Upper lobe of left lung (tissue), 4 donors: ENCODE measurements around the gene RBM4.

ENCODE experiments used
- EP300 ChIP-seq, 4 donors: sonication (generic); formaldehyde crosslinking; IDR thresholded peaks; one replicate each; pipeline ENCODE4 v1.5.1; 2017; ENCODE audit warnings: antibody characterized with exemption in 4 of 4, control low read depth in 2 of 4
- POLR2A ChIP-seq, 4 donors: fragments of 450-650 bp; IDR thresholded peaks; one replicate each; pipeline ENCODE4 v1.5.1; 2016 to 2017; ENCODE audit warnings: antibody characterized with exemption in 4 of 4, mild to moderate bottlenecking in 2 of 4
- POLR2AphosphoS5 ChIP-seq, 2 donors: sonication (generic); formaldehyde crosslinking; IDR thresholded peaks; one replicate each; pipeline ENCODE4 v1.5.1; 2017; ENCODE audit warnings: antibody characterized with exemption in 2 of 2
- TF ChIP-seq, protein P1 (sequence below), 6 experiments: fragments of 450-650 bp in 4 of 6; fragments of 200-600 bp in 2 of 6; sonication (generic) in 2 of 6; IDR thresholded peaks; one replicate each; pipeline ENCODE4 v1.5.1; 2016 to 2019; ENCODE audit warnings: antibody characterized with exemption in 6 of 6

DNA sequence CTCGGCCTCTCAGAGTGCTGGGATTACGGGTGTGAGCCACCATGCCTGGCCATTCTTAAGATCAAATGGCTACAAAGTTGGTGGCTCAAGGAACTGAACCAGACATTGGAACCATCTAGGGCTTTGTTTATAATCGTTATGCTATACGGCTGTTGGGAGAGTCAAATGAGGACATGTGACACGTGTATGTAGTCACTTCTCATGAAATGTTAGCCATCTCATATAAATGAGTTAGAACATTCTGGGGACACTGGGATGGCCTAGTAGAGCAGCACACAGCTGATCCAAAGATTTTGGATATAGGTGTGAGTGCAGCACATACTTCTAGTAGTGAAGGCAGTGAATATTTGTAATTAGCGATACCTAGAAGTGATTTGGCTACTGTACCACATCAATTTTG lies 6.6 kb upstream of the RBM4 start:
- TF ChIP-seq, protein P1, sequence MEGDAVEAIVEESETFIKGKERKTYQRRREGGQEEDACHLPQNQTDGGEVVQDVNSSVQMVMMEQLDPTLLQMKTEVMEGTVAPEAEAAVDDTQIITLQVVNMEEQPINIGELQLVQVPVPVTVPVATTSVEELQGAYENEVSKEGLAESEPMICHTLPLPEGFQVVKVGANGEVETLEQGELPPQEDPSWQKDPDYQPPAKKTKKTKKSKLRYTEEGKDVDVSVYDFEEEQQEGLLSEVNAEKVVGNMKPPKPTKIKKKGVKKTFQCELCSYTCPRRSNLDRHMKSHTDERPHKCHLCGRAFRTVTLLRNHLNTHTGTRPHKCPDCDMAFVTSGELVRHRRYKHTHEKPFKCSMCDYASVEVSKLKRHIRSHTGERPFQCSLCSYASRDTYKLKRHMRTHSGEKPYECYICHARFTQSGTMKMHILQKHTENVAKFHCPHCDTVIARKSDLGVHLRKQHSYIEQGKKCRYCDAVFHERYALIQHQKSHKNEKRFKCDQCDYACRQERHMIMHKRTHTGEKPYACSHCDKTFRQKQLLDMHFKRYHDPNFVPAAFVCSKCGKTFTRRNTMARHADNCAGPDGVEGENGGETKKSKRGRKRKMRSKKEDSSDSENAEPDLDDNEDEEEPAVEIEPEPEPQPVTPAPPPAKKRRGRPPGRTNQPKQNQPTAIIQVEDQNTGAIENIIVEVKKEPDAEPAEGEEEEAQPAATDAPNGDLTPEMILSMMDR (IDR thresholded peaks at IDR 0.05) = no peak
- TF ChIP-seq POLR2A (IDR thresholded peaks at IDR 0.05) (no peak), EP300 (IDR thresholded peaks at IDR 0.05) (no peak), POLR2AphosphoS5 (IDR thresholded peaks at IDR 0.05) (no peak)
